Activated CD8-positive, alpha-beta T cell treated with anti-CD3 and anti-CD28 coated beads for 36 hours (primary cell): ENCODE data around the gene STARD9. TPM values are rescaled to one million over a fixed set of nuclear protein-coding genes. Genes with fewer than 3 reads are reported as not detected.

ENCODE experiments used
- ATAC-seq: fragments of 200-7000 bp; cut with Tn5 transposase; one replicate; pipeline ENCODE4 v1.10.0; 2021; ENCODE audit warnings: mild to moderate bottlenecking, moderate library complexity
- CTCF ChIA-PET: fragments of 350-600 bp; sonication (Branson Sonifier 250); formaldehyde crosslinking; loops from one replicate; lab custom pipeline; 2021; ENCODE audit warnings: antibody characterized with exemption; lab: Charles Lee
- POLR2A ChIA-PET: fragments of 350-600 bp; sonication (Branson Sonifier 250); formaldehyde crosslinking; loops from one replicate; lab custom pipeline; 2021; ENCODE audit warnings: antibody characterized with exemption; lab: Charles Lee
- DNase-seq: peaks from one replicate; pipeline ENCODE4 v3.0.0-alpha.2; 2020
- H3K27ac Mint-ChIP-seq: one replicate; pipeline ENCODE4 v1.8.0; 2021; ENCODE audit warnings: mild to moderate bottlenecking, mixed read lengths
- H3K27me3 Mint-ChIP-seq: one replicate; pipeline ENCODE4 v1.8.0; 2021; ENCODE audit warnings: mixed read lengths
- H3K36me3 Mint-ChIP-seq: one replicate; pipeline ENCODE4 v1.8.0; 2021; ENCODE audit warnings: low read depth, mixed read lengths
- H3K4me1 Mint-ChIP-seq: one replicate; pipeline ENCODE4 v1.8.0; 2021; ENCODE audit warnings: low read depth, mixed read lengths
- H3K4me3 Mint-ChIP-seq: one replicate; pipeline ENCODE4 v1.8.0; 2021; ENCODE audit warnings: mild to moderate bottlenecking, moderate library complexity, mixed read lengths
- H3K9me3 Mint-ChIP-seq: one replicate; pipeline ENCODE4 v1.8.0; 2021; ENCODE audit warnings: mixed read lengths
- intact Hi-C: fragments of 100-400 bp; cut with micrococcal nuclease; formaldehyde crosslinking; loops from one replicate; pipeline ENCODE4 v1.10.0; 2022
- total RNA-seq, 2 experiments: library from RNA; stranded (reverse); gene quantifications; one replicate each; pipeline ENCODE4 v1.2.3, GENCODE V29; 2021
- TF ChIP-seq, protein P1 (sequence below): fragments of 200-600 bp; IDR thresholded peaks from one replicate; pipeline ENCODE4 v1.8.0; 2022; ENCODE audit warnings: antibody characterized with exemption, mild to moderate bottlenecking

STARD9 gene
- total RNA-seq, 2 experiments from 2014 or later, result 4.8 to 6.4 TPM

DNA sequence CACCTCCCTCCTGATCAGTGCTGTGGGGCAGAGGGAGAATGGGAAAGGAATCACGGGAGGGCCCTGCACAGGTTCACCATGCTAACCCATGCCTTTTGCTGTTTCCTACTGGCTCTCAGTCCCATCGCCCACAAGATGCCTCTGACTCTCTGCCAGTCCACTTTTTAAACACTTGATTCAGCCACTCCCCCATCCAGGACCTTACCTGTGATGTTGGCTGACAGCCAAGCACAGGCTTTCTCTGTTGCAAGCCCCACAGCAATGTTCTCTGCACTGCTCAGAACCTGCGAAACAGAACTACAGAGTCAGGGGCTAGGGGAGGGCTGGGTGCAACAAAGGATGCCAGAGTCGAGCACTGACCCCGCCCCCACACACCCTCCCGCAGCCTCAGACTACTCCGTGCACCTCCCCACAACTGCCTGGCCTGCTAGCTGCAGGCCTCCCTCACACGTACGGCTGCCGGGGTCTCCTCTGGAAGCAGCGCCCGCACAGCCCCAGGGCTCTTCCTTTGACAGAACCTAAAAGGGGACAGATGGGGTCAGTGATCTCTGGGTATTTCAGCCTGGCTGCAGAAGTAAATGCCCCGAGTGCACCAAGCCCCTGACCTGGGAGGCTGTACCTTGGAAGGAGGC is 152.5 kb downstream of the STARD9 start:
- no peak for DNase-seq

DNA sequence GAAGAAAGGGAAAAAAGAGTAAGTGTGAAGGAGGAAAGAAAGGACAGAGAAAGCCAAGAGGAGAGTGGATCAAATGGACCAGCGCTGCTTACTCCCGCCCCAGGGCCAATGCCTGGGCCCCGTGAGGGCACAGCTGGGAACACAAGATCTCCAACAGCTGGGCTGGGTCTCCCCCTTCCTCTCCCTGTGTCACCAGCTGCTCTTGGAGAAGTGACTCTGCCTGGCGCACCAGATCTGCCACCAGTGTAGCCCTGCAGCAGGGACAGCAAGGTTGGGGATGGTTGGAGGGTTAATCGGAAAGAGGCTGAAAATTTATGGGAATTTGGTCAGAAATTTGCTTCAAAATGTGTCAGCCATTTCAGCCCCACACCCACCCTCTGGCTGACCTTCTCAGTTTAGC is 153.2 kb downstream of the STARD9 start:
- Mint-ChIP-seq H3K4me1 (no peaks in the 10 kb centered on the region), H3K36me3 (peaks cover 39% of the 10 kb centered on the region), H3K9me3 (no peaks in the 10 kb centered on the region), H3K27me3 (no peaks in the 10 kb centered on the region), H3K27ac (no peak overlapping the region), H3K4me3 (no peak overlapping the region)
- no peak for DNase-seq
- ChIA-PET POLR2A (no interaction called here), CTCF (no interaction called here)
- ATAC-seq, result no peak
- TF ChIP-seq, protein P1, sequence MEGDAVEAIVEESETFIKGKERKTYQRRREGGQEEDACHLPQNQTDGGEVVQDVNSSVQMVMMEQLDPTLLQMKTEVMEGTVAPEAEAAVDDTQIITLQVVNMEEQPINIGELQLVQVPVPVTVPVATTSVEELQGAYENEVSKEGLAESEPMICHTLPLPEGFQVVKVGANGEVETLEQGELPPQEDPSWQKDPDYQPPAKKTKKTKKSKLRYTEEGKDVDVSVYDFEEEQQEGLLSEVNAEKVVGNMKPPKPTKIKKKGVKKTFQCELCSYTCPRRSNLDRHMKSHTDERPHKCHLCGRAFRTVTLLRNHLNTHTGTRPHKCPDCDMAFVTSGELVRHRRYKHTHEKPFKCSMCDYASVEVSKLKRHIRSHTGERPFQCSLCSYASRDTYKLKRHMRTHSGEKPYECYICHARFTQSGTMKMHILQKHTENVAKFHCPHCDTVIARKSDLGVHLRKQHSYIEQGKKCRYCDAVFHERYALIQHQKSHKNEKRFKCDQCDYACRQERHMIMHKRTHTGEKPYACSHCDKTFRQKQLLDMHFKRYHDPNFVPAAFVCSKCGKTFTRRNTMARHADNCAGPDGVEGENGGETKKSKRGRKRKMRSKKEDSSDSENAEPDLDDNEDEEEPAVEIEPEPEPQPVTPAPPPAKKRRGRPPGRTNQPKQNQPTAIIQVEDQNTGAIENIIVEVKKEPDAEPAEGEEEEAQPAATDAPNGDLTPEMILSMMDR, result no peak
- intact Hi-C loops, result loop anchor here (5.0 kb wide), 1 partner anchor 199 kb away; no protein-coding TSS in a partner anchor

More for the DNA sequence above, 152.5 kb downstream of the STARD9 start:
- ChIA-PET POLR2A (no interaction called here), CTCF (interaction anchor here (1.7 kb wide), 1 partner anchor 199 kb away, joined by 5 read pairs; no protein-coding TSS in a partner anchor)
- intact Hi-C loops, result loop anchor here (5.0 kb wide), 1 partner anchor 199 kb away; no protein-coding TSS in a partner anchor
- H3K4me1 Mint-ChIP-seq, result no peaks in the 10 kb centered on the region
- H3K4me3 Mint-ChIP-seq, result no peak overlapping the region
- H3K27me3 Mint-ChIP-seq, result no peaks in the 10 kb centered on the region
- TF ChIP-seq, protein P1, result no peak
- no peak for ATAC-seq
- no peak overlapping the region for H3K27ac Mint-ChIP-seq
- H3K9me3 Mint-ChIP-seq, result no peaks in the 10 kb centered on the region
- H3K36me3 Mint-ChIP-seq, result peaks cover 36% of the 10 kb centered on the region

DNA sequence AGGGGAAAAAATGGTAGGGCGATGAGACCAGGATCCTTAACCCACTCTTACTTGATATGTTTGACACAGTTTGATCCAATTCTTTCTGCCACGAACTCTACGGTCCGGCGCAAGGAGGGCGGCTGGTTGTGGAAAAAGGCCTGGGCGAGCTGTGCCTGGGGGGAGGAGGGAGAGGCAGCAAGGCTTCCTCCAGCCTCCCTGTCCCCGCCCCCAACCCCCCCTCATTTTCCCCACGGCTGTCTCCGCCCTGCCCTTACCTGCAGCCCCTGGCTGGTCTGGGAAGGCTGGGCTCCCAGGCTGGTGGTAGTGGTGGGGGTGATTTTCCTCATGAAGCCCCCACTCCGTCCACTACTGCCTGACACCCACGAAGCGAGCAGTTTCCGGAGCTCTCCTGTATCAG is 153.6 kb downstream of the STARD9 start:
- peaks cover 39% of the 10 kb centered on the region for H3K36me3 Mint-ChIP-seq
- no peaks in the 10 kb centered on the region for H3K4me1 Mint-ChIP-seq

DNA sequence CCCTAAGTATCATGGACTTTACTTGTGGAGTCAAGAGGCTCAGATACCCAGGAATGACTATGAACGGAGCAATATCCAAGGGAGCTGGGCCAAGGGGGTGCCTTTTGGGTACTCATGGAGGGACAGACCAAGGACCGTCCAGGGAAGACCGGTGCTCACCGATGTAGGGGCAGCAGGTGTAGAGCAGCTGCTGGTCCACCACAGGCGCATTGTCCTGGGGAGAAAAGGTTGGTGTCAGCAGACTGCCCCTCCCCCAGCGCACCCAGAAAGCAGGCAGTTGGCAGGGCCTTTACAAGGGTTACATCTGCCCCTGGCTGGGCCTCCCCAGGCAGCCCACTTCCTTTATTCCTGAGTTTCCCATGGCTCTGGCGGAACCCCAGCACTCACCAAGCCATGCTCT is 154.0 kb downstream of the STARD9 start:
- TF ChIP-seq, protein P1, result no peak
- peaks cover 2% of the 10 kb centered on the region for H3K4me1 Mint-ChIP-seq
- CTCF ChIA-PET, result no interaction called here
- H3K9me3 Mint-ChIP-seq, result no peaks in the 10 kb centered on the region
- H3K27me3 Mint-ChIP-seq, result no peaks in the 10 kb centered on the region
- no peak for ATAC-seq
- intact Hi-C loops, result loop anchor here (5.0 kb wide), 1 partner anchor 198 kb away; no protein-coding TSS in a partner anchor
- H3K4me3 Mint-ChIP-seq, result no peak overlapping the region
- POLR2A ChIA-PET, result no interaction called here
- peaks cover 40% of the 10 kb centered on the region for H3K36me3 Mint-ChIP-seq
- no peak overlapping the region for H3K27ac Mint-ChIP-seq
- no peak for DNase-seq

More for the DNA sequence above, 153.6 kb downstream of the STARD9 start:
- DNase-seq, result no peak
- ChIA-PET POLR2A (no interaction called here), CTCF (no interaction called here)
- no peak for ATAC-seq
- intact Hi-C loops, result loop anchor here (5.0 kb wide), 1 partner anchor 198 kb away; no protein-coding TSS in a partner anchor
- Mint-ChIP-seq H3K27me3 (no peaks in the 10 kb centered on the region), H3K4me3 (no peak overlapping the region), H3K9me3 (no peaks in the 10 kb centered on the region), H3K27ac (no peak overlapping the region)
- TF ChIP-seq, protein P1, result no peak

DNA sequence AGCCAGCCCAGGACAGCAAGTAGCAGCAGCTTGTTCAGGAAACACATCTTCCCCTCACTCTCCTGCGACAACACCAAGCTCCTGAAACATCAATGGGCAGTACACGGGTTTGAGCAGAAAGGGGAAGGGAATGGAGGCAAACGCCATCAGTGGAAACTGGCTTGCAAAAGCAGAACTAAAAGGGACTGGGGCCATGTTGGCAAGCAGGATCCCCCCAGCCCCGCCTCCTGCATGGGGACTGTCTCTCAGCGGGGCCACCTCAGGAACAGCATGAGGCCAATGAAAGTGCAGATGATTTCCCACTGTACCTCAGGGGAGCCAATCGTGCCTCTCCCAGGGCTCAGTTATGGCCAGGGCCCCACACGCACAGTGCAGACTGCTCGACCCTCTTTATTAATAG is 154.7 kb downstream of the STARD9 start:
- intact Hi-C loops, result no loop called here
- POLR2A ChIA-PET, result no interaction called here
- ATAC-seq (no peak), DNase-seq (no peak)
- no peaks in the 10 kb centered on the region for H3K9me3 Mint-ChIP-seq
- peaks cover 2% of the 10 kb centered on the region for H3K4me1 Mint-ChIP-seq
- H3K36me3 Mint-ChIP-seq, result peaks cover 35% of the 10 kb centered on the region
- no peak overlapping the region for H3K27ac Mint-ChIP-seq
- CTCF ChIA-PET, result no interaction called here
- TF ChIP-seq, protein P1, result no peak
- H3K4me3 Mint-ChIP-seq, result no peak overlapping the region
- H3K27me3 Mint-ChIP-seq, result no peaks in the 10 kb centered on the region
